ENCODE measurements around the gene FARP1.

Gene FARP1

DNA sequence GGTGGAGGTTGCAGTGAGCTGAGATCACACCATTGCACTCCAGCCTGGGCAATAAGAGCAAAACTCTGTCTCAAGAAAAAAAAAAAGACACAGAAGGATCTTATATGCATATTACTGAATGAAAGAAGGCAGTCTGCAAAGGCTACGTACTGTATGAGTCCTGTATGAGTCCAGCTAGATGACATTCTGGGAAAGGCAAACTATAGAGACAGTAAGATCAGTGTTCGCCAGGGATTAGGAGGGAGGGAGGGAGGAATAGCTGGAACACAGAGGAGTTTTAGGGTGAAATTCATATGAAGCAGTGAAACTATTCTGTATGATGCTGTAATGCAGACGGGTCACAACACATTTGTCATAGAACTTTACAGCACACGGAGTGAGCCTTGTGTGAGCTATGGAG is 200.1 kb downstream of the FARP1 start:
- TF ChIP-seq, protein P1, sequence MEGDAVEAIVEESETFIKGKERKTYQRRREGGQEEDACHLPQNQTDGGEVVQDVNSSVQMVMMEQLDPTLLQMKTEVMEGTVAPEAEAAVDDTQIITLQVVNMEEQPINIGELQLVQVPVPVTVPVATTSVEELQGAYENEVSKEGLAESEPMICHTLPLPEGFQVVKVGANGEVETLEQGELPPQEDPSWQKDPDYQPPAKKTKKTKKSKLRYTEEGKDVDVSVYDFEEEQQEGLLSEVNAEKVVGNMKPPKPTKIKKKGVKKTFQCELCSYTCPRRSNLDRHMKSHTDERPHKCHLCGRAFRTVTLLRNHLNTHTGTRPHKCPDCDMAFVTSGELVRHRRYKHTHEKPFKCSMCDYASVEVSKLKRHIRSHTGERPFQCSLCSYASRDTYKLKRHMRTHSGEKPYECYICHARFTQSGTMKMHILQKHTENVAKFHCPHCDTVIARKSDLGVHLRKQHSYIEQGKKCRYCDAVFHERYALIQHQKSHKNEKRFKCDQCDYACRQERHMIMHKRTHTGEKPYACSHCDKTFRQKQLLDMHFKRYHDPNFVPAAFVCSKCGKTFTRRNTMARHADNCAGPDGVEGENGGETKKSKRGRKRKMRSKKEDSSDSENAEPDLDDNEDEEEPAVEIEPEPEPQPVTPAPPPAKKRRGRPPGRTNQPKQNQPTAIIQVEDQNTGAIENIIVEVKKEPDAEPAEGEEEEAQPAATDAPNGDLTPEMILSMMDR (IDR thresholded peaks at IDR 0.05; ENCODE audit: insufficient read depth, missing control alignments), result no peak
- no peak for DNase-seq (ENCODE audit: insufficient read length, low spot score)
- no peak for FAIRE-seq

DNA sequence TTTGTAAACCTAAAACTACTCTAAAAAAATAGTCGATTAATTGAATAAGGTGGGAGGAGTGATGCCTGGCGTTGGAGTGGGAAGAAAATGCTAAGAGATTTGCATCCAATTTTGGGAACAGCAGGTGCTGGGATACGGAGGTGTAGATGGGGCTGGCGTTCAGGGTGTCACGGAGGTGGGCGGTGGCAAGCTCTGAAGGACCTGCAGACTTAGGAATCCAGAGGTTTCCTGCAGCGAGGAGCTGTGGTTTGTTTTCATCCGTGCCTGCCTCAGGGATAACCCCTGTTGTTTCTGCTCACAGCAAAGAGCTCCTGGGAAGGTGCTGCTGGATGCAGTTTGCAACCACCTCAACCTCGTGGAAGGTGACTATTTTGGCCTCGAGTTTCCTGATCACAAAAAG is 200.6 kb downstream of the FARP1 start:
- FAIRE-seq (no peak), DNase-seq (ENCODE audit: insufficient read length, low spot score) (no peak)
- TF ChIP-seq, protein P1 (IDR thresholded peaks at IDR 0.05; ENCODE audit: insufficient read depth, missing control alignments), result no peak

DNA sequence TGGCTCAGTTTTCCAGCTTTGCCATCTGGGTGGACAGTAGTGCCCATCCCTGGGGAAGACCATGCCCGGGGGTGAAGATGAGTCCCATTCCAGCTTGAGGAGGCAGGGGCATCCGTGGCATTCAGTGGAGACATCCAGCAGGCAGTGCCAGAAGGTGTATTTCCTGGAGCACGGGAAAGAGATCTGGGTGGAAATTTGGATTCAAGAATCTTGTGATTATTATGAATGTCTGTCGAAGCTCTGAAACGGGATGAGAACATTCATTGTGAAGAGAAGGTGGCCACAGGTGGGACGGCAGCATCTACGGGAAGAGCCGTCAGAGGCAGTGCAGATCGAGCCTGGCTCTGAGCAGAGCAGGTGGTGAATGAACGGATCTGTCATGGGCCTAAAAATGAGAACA is 201.5 kb downstream of the FARP1 start:
- FAIRE-seq, result no peak
- DNase-seq (ENCODE audit: insufficient read length, low spot score), result no peak
- TF ChIP-seq, protein P1 (IDR thresholded peaks at IDR 0.05; ENCODE audit: insufficient read depth, missing control alignments), result no peak

DNA sequence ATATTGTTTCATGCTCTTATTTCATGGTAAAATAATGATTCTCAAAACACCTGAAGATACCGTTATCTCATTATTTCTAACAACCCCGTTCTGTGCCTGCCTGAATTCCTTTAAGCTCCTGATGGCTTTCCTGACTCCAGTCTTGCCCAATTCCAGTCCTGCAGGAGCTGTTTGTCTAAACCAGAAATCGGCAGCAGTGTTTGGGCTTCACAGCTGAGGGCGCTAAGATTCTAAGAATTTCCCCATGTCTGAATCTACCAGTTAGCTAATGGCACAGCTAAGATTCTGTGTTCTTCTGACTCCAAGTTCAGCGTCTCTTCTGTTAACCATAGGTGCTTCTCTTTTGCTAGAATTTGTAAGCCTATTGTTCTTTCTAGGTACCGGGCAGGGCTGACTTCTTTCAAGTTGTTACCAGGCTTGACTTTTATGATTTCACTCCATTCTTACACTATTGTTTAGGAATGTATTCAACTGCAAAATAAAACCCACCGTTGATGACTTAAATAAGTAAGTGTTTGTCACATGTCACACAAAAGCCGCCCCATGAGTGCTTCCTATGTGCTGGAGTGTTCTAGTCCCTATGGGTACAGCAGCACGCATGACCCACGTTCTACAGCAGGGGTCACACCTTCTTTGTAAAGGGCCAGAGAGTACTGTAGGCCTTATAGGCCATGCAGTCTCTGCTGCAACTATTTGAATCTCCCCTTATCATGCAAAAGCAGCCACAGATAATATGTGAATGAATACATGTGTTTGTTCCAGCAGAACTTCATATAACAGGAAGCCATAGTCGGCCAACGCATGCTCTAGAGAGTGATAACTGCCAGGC is 202.4 kb downstream of the FARP1 start:
- DNase-seq (ENCODE audit: insufficient read length, low spot score) (no peak), FAIRE-seq (no peak)
- TF ChIP-seq, protein P1 (IDR thresholded peaks at IDR 0.05; ENCODE audit: insufficient read depth, missing control alignments), result no peak

DNA sequence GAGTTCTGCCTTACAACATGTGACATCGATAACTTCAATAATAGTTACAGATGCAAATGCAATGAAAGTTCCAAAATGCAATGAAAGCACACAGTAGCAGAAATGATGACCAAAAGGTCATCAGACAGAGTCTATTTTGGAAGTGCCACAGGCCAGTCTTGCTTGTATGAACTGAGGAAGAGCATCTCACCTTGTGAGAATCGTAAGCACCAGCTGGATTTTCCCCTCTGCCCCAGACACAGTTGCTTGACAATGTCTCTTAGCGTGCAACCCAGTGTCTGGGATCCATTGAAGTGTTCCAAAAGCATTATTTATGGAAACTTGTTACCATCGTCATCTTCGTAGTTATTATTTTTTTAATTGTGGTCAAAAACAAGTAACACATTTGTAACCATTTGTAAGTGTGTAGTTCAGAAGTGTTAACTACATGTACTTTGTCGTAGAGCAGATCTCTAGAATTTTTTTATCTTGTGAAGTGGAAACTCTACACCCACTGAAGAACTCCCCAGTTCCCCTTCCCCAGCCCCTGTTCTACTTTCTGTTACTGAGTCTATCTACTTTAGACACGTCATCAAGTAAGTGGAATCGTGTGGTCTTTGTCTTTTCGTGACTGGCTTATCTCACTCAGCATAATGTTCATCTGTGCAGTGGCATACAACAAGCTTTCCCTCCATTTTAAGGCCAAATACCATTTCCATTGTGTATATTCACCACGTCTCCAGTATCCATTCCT is 204.2 kb downstream of the FARP1 start:
- TF ChIP-seq, protein P1 (IDR thresholded peaks at IDR 0.05; ENCODE audit: insufficient read depth, missing control alignments), result no peak
- FAIRE-seq (no peak), DNase-seq (ENCODE audit: insufficient read length, low spot score) (no peak)

DNA sequence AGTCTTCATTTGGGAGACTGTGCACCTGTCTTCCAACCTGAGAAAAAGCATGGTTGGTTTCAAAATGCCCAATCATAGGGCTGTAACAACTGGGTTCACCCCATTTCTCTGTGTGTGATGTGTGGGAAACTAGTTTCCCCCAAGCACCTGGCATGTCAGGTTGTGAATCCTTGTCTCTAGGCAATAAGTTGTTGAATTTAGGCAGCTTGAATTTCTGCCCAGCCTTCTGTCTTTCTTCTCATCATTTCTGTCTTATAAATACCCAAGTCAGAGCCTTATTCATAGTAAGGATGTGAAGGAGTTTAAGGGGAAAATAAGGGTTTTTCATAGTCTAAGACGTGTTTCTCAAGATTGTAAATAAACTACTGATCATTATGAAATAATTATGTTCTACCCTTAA is 204.9 kb downstream of the FARP1 start:
- no peak for FAIRE-seq
- TF ChIP-seq, protein P1 (IDR thresholded peaks at IDR 0.05; ENCODE audit: insufficient read depth, missing control alignments), result no peak
- DNase-seq (ENCODE audit: insufficient read length, low spot score), result no peak
